LNCaP clone FGC (cell line): ENCODE results near the gene ARHGAP24.

Experiments used
- DNase-seq: peaks from one replicate; pipeline ENCODE4 v3.0.0-alpha.2; 2011; ENCODE audit warnings: low read depth
- H3K4me3 ChIP-seq: 2 replicates; pipeline ENCODE4 v1.5.1; 2011; ENCODE audit warnings: mild to moderate bottlenecking, low read depth, low read length, control low read depth
- TF ChIP-seq, protein P1 (sequence below): IDR thresholded peaks from 2 replicates; pipeline ENCODE4 v1.5.1; 2012; ENCODE audit warnings: mild to moderate bottlenecking; ENCODE audit not compliant: control insufficient read depth, insufficient read depth; ENCODE audit errors: extremely low read depth

ARHGAP24 gene

DNA sequence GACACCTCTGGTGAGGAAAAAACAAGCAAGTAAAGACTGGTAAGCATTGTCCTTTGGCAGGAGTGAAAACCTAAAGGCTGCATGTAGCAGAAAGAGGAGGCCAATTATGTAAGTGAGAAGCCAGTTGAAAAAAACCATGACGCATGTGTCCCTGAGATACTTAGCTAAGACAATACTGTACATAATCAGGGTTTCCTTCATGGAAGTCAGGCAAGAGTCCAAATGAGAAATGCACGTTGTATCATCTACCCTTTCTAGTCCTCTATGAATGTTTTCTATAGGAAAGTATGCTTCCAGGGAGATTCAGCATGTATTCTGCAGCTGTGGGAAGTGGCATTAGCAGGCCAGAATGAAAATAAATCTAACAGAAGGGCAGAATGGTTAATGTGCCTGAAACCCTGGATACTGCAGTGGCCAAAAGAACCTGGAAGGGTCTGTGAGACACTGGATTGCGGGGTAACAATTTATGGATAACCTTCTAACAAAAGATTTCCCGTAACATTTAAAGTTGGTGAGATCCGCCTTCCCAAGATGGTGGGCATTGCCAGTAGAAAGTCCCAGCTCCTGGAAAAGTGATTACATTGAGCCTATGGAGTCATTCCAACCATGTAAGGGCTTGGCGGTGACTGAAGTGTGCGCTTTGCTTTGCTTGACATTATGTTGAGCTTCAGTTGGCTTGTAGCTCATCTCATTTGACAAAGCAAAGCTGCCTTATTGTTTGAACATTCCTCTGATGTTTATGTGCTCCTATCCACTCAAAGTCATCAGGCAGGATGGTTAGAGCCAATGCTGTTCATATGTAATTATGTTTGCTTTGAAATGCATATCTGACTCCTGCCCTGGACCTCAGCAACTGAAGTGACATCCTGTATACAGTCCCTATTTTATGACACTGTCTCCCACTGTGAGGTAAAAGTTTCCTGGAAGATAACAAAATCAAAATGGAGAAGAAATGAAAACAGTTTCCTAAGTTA is 200.4 kb downstream of the ARHGAP24 start:
- no peak overlapping the region for H3K4me3 ChIP-seq
- no peak for DNase-seq
- TF ChIP-seq, protein P1, sequence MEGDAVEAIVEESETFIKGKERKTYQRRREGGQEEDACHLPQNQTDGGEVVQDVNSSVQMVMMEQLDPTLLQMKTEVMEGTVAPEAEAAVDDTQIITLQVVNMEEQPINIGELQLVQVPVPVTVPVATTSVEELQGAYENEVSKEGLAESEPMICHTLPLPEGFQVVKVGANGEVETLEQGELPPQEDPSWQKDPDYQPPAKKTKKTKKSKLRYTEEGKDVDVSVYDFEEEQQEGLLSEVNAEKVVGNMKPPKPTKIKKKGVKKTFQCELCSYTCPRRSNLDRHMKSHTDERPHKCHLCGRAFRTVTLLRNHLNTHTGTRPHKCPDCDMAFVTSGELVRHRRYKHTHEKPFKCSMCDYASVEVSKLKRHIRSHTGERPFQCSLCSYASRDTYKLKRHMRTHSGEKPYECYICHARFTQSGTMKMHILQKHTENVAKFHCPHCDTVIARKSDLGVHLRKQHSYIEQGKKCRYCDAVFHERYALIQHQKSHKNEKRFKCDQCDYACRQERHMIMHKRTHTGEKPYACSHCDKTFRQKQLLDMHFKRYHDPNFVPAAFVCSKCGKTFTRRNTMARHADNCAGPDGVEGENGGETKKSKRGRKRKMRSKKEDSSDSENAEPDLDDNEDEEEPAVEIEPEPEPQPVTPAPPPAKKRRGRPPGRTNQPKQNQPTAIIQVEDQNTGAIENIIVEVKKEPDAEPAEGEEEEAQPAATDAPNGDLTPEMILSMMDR = no peak

DNA sequence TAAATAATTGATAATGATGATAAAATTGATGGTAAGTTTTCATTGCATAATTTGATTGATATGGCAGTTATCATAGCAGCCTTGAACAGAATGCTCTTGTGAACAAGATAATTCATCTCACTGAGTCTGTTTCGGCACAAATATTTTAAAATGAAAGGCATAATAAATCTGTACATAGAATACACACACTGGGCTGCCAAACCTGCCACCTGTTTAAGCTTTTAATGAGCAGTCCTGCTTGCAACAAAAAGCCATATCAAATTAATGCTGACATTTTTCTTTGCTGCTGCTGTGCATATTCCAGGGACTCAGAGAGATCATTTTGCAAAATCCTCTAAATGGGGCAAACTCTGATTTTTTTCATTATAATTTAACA is 201.1 kb downstream of the ARHGAP24 start:
- H3K4me3 ChIP-seq = no peak overlapping the region
- no peak for DNase-seq
- TF ChIP-seq, protein P1 = no peak

DNA sequence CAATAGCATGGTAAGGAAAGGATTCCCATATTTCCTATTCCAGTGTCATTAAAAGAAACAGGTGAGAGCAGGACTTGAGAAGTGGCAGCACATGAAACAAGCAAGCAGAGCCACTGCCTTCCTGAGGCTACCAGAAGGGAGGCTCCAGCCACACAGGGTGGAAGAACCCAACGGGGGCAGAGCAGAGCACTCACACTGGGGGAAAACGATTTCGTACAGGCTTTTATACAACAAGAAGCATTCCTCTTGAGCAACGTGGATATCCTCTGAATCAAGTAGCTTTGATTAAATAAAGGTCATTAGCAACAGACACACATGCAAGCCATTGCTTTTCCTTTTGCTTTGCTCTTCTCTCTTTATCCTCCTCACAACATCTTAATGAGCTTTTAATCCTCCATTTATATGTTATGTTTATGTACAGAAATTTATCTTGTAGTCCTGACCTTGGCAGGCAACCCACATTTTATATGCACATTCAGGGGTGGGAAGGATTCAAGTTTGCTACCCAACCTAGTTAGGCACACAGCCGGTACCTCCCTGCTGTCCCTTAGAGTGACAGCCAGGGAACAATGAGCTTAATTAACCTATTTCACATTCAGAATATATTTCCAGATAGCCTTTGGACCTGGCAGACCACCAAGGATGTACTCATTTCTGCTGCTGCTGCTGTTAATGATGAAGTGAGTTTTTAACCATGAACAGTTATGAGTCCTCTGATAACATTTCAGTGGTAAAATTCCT is 202.1 kb downstream of the ARHGAP24 start:
- TF ChIP-seq, protein P1 = no peak
- no peak for DNase-seq
- H3K4me3 ChIP-seq = no peak overlapping the region

DNA sequence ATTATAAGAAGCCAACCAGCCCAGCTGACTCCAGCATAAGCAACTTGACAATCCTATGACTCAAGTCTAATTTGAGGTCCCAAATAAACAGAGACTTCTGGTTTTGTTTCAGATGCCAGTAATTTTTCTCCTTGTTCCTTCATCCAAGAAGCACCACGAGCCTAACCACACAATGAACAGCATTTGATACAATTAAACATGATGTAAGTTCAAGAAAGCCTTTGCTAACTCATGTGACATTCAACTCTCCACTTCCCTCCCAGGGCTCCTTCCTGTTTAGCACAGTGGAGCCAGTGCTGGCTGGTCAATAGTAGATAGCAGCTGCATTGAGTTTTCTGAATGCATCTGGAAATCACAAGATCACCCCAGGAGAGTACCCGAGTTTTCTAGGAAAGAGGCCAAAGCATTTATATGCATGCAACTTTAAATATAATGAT is 206.3 kb downstream of the ARHGAP24 start:
- TF ChIP-seq, protein P1 = no peak
- no peak for DNase-seq
- H3K4me3 ChIP-seq = no peak overlapping the region

GRCh38 chr4:85681921-85682320 is 207.0 kb downstream of the ARHGAP24 start:
- TF ChIP-seq, protein P1 = no peak

DNA sequence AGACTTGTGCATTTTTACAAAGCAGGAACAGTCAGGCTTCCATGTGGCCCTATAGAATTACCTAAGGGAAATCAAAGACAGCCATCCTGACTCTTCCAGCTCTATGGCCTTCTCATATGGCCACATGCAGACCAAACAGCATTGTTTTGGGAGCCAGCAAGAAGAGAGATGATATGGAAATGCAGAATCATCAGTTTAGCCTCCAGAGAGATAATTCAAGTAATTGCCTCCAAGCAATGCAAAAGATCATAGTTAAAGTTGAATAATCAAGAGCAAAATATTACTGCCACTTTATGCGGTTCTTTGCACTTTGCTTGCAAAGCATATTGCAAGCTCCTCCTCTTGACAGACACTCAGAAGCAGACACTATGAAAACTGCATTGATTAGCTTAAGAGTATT is 207.4 kb downstream of the ARHGAP24 start:
- no peak for DNase-seq
- TF ChIP-seq, protein P1 = no peak
- H3K4me3 ChIP-seq = no peak overlapping the region

More at GRCh38 chr4:85681921-85682320, 207.0 kb downstream of the ARHGAP24 start:
- no peak for DNase-seq
- H3K4me3 ChIP-seq = no peak overlapping the region
